K562 (cell line): ENCODE data around the gene AK2. TPM values are rescaled to one million over a fixed set of nuclear protein-coding genes. Genes with fewer than 3 reads are reported as not detected.
A peak's percentile ranks its signal among the peaks of the same experiment; 100 is the strongest.

Source experiments
- ATAC-seq: fragments of 200-7000 bp; cut with Tn5 transposase; 3 replicates; pipeline ENCODE4 v1.9.1; 2020; ENCODE audit warnings: moderate library complexity
- BruUV-seq: library from RNA; stranded (reverse); fragments of 400-500 nt; replicated peaks from 2 replicates; lab custom pipeline; 2021; lab: Mats Ljungman, UMichigan
- CTCF ChIA-PET: fragments of 300-600 bp; formaldehyde crosslinking; extraction: SDS; loops from one replicate; lab custom pipeline; 2021; ENCODE audit warnings: low intra/inter-chr PET ratio; lab: Yijun Ruan, JAX
- POLR2A ChIA-PET: fragments of 300-600, 350-650 bp; sonication (Branson Sonifier 250); formaldehyde crosslinking; extraction: SDS; loops from one replicate; lab custom pipeline; 2021; ENCODE audit warnings: antibody characterized with exemption, inconsistent platforms; lab: Yijun Ruan, JAX
- DNase-seq, 4 experiments: peaks; one replicate each; pipeline versions ENCODE4 v3.0.0 to v3.0.0-alpha.2; 2011 to 2018; ENCODE audit warnings: low spot score in 3 of 4, mixed read lengths in 3 of 4; ENCODE audit errors: extremely low read depth in 1 of 4
- FAIRE-seq: peaks from 2 replicates; lab custom pipeline; 2011; peaks lifted over from hg19 to GRCh38; lab: Jason Lieb, UNC
- H2AFZ ChIP-seq: 2 replicates; pipeline ENCODE4 v1.6.0; 2011; ENCODE audit warnings: low read depth, low read length, control low read depth, inconsistent platforms
- H3K27ac ChIP-seq: fragments of 200-600 bp; 3 replicates; pipeline ENCODE4 v1.8.0; 2011; ENCODE audit warnings: low read depth, mild to moderate bottlenecking, control low read depth, inconsistent platforms, low read length, moderate library complexity, mixed read lengths; ENCODE audit errors: extremely low read depth
- H3K27me3 ChIP-seq, 2 experiments: fragments of 300-600 bp in 1 of 2; 2 replicates in 1 of 2; 3 replicates in 1 of 2; pipeline versions ENCODE4 v1.6.0 to v1.8.0; 2011; ENCODE audit warnings: inconsistent platforms in 2 of 2, low read length in 2 of 2, mild to moderate bottlenecking in 1 of 2, mixed read lengths in 1 of 2, moderate library complexity in 1 of 2; ENCODE audit not compliant: control insufficient read depth in 2 of 2, insufficient read depth in 2 of 2
- H3K36me3 ChIP-seq: fragments of 300-600 bp; 3 replicates; pipeline ENCODE4 v1.8.0; 2011; ENCODE audit warnings: mild to moderate bottlenecking, low read length, inconsistent platforms; ENCODE audit not compliant: control insufficient read depth, insufficient read depth
- H3K4me1 ChIP-seq, 2 experiments: fragments of 200-600 bp in 1 of 2; replicated peaks in 1 of 2; 2 replicates in 1 of 2; 3 replicates in 1 of 2; pipeline versions ENCODE4 v1.5.1 to v1.8.0; 2011; ENCODE audit warnings: inconsistent platforms in 2 of 2, low read length in 2 of 2, mild to moderate bottlenecking in 1 of 2, mixed read lengths in 1 of 2, moderate library complexity in 1 of 2; ENCODE audit not compliant: control insufficient read depth in 2 of 2, insufficient read depth in 2 of 2
- H3K4me2 ChIP-seq: 2 replicates; pipeline ENCODE4 v1.6.1; 2011; ENCODE audit warnings: low read length, control low read depth, inconsistent platforms, mixed read lengths; ENCODE audit not compliant: insufficient read depth
- H3K4me3 ChIP-seq: fragments of 200-600 bp; sonication (generic), shearing (Covaris generic); 2 replicates; pipeline ENCODE4 v1.5.1; 2016; ENCODE audit warnings: control low read depth, inconsistent platforms
- H3K79me2 ChIP-seq: fragments of 200-600 bp; 3 replicates; pipeline ENCODE4 v1.8.0; 2011; ENCODE audit warnings: low read length, inconsistent platforms; ENCODE audit not compliant: control insufficient read depth, insufficient read depth
- H3K9ac ChIP-seq, 2 experiments: 2 replicates each; pipeline versions ENCODE4 v1.6.0 to v1.6.1; 2011; ENCODE audit warnings: low read depth in 2 of 2, low read length in 2 of 2, control low read depth in 1 of 2, inconsistent platforms in 1 of 2, mild to moderate bottlenecking in 1 of 2, mixed read lengths in 1 of 2; ENCODE audit not compliant: insufficient read depth in 1 of 2
- H3K9me1 ChIP-seq: one replicate; pipeline ENCODE4 v1.6.0; 2011; ENCODE audit warnings: inconsistent platforms, mild to moderate bottlenecking, low read length, moderate library complexity; ENCODE audit not compliant: control insufficient read depth, insufficient read depth
- H3K9me3 ChIP-seq: replicated peaks from 2 replicates; pipeline ENCODE4 v1.5.1; 2011; ENCODE audit warnings: low read depth, low read length, inconsistent platforms; ENCODE audit not compliant: control insufficient read depth, insufficient read depth
- H4K20me1 ChIP-seq: replicated peaks from 2 replicates; pipeline ENCODE4 v1.6.1; 2011; ENCODE audit warnings: low read length, inconsistent platforms, mixed read lengths; ENCODE audit not compliant: control insufficient read depth, insufficient read depth
- BCL6 ChIP-seq: fragments of 250-450 bp; sonication (Bioruptor Pico); IDR thresholded peaks from 2 replicates; pipeline ENCODE4 v1.4.0; 2020
- C11orf30 ChIP-seq: fragments of 450-650 bp; IDR thresholded peaks from 2 replicates; pipeline ENCODE4 v1.6.1; 2016; ENCODE audit warnings: low read depth, mild to moderate bottlenecking
- SAP30 ChIP-seq: fragments of 200-600 bp; sonication (generic); IDR thresholded peaks from 2 replicates; pipeline ENCODE4 v1.6.1; 2012; ENCODE audit warnings: borderline replicate concordance, low read depth, mild to moderate bottlenecking, moderate library complexity, low read length, control low read depth, inconsistent platforms; ENCODE audit not compliant: insufficient read depth, poor library complexity, severe bottlenecking
- SMAD2 ChIP-seq: fragments of 150-350 bp; IDR thresholded peaks from 2 replicates; pipeline ENCODE4 v1.6.1; 2014; ENCODE audit warnings: low read depth, mild to moderate bottlenecking, low read length
- ZNF134 ChIP-seq: fragments of 250-450 bp; sonication (Bioruptor Pico); conservative IDR thresholded peaks from 2 replicates; pipeline ENCODE4 v1.4.0; 2020
- WGBS: fragments of 100-300 bp; shearing (Covaris generic); methylation state at CpG from one replicate; pipeline ENCODE4 v1.1.6; 2016; ENCODE audit warnings: low coverage, mixed read lengths; ENCODE audit not compliant: insufficient coverage; ENCODE audit errors: missing lambda C conversion rate; 5-methylcytosine and 5-hydroxymethylcytosine counted together
- in situ Hi-C: fragments of 300-500 bp; cut with MboI; formaldehyde crosslinking; loops from 4 replicates; pipeline ENCODE4 v1.15.0; 2018; ENCODE audit warnings: inconsistent platforms, mixed read lengths
- intact Hi-C: fragments of 100-400 bp; cut with micrococcal nuclease; formaldehyde crosslinking; loops from 2 replicates; pipeline ENCODE4 v1.14.2; 2022
- polyA plus RNA-seq, 8 experiments: library from polyadenylated mRNA; depleted of rRNA in 4 of 8; stranded (reverse) in 5 of 8; unstranded in 3 of 8; fragments of >200 nt; fragmentation: Nextera tagmentation in 2 of 8; fragmentation: Illumina TruSeq in 1 of 8; extraction: Ambion mirVana in 2 of 8; extraction: Trizol in 1 of 8; gene quantifications; 2 replicates each; pipeline versions ENCODE4 v1.2.1 to v1.2.3, GENCODE V29; 2011 to 2014; ENCODE audit warnings: inconsistent platforms in 1 of 8, missing spikeins in 1 of 8
- total RNA-seq, 7 experiments: library from RNA; depleted of rRNA in 6 of 7; stranded (reverse); fragments of >200 nt in 6 of 7; fragmentation: Illumina TruSeq in 2 of 7; extraction: Trizol in 2 of 7; gene quantifications; 2 replicates each; pipeline versions ENCODE4 v1.2.1 to v1.2.3, GENCODE V29; 2011 to 2021; ENCODE audit warnings: low replicate concordance in 1 of 7
- TF ChIP-seq, protein P1 (sequence below): fragments of 250-450 bp; sonication (Bioruptor Pico); IDR thresholded peaks from 2 replicates; pipeline ENCODE4 v1.8.0; 2021; ENCODE audit warnings: moderate library complexity, mild to moderate bottlenecking, inconsistent platforms

Gene AK2
- total and polyA plus RNA-seq, 9 of the 15 experiments (the other 6 are each of a cell fraction or from before 2014, with no cell fraction given), result 105 to 1,050 (median 509) TPM

DNA sequence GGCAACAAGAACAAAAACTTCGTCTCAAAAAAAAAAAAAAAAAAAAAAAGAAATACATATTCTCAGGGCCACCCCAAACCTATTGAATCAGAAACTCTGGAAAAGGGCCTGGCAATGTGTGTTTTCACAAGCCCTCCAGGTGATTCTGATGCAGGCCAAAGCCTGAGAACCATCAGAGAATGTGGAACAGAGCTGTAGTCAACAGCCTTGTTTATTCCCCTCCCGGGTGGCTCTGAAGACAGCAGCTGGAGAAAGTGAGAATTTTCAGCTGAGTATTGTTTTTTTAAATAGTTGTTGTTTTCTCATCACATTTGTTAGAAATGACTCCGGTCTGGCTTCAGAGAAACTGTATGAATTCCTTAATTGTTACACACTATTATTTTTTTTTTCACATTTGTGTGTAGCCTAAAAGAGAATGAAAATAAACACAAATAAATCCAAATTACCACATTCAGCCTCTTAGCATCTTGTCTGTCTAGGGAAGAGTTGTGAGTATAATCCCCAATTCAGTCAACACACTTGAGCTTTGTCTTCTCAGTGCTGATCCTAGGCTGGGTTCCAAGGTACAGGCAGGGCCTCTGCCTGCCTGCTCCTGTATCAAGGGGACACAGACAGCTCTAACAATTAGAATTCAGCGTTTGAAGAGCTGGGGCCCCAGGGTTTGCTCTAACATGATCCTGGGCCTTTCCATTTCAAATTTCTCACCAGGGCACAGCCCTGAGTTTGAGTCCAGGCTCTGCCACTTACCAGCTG is 37.7 kb upstream of the AK2 start:
- CTCF ChIA-PET, result no interaction called here
- in situ Hi-C loops, result no loop called here

More for the DNA sequence above, 37.7 kb upstream of the AK2 start:
- WGBS, result 9% methylated on average over 3 of the region's 4 CpGs
- Histone ChIP-seq H4K20me1 (no peaks in the 10 kb centered on the region), H3K79me2 (no peaks in the 10 kb centered on the region), H3K27me3 (peaks cover 2 to 10% of the 10 kb centered on the region in 2 experiments; a peak in 1 of 5 replicates), H2AFZ (no peak overlapping the region), H3K9me1 (no peaks in the 10 kb centered on the region), H3K4me3 (no peak overlapping the region), H3K36me3 (no peaks in the 10 kb centered on the region), H3K4me2 (no peak overlapping the region), H3K9ac (no peak overlapping the region), H3K27ac (no peak overlapping the region), H3K9me3 (no peaks in the 10 kb centered on the region), H3K4me1 (no peaks in the 10 kb centered on the region)
- BruUV-seq, result no TSS peak
- FAIRE-seq (no peak), ATAC-seq (no peak), DNase-seq (no peak)
- TF ChIP-seq SAP30 (no peak), SMAD2 (no peak), BCL6 (no peak), C11orf30 (peak; percentile 5; the same call in 1 of the 2 replicates), ZNF134 (CRISPR knock-in tag) (no peak)
- TF ChIP-seq, protein P1, sequence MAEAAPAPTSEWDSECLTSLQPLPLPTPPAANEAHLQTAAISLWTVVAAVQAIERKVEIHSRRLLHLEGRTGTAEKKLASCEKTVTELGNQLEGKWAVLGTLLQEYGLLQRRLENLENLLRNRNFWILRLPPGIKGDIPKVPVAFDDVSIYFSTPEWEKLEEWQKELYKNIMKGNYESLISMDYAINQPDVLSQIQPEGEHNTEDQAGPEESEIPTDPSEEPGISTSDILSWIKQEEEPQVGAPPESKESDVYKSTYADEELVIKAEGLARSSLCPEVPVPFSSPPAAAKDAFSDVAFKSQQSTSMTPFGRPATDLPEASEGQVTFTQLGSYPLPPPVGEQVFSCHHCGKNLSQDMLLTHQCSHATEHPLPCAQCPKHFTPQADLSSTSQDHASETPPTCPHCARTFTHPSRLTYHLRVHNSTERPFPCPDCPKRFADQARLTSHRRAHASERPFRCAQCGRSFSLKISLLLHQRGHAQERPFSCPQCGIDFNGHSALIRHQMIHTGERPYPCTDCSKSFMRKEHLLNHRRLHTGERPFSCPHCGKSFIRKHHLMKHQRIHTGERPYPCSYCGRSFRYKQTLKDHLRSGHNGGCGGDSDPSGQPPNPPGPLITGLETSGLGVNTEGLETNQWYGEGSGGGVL (CRISPR knock-in tag), result no peak
- intact Hi-C loops, result no loop called here
- POLR2A ChIA-PET, result interaction anchor here (0.5 to 1.1 kb wide), 3 partner anchors 14 to 541 kb away, joined by 3 read pairs; no protein-coding TSS in a partner anchor
